Dedifferentiated amniotic fluid mesenchymal stem cell (primary cell): Measurements from ENCODE around the gene PIK3R2.

Experiments
- DNase-seq: peaks from one replicate; pipeline ENCODE4 v3.0.0-alpha.2; 2016; ENCODE audit errors: extremely low spot score

PIK3R2 gene

GRCh38 chr19:18155095-18156087 is 2.4 kb downstream of the PIK3R2 start:
- no peak for DNase-seq

GRCh38 chr19:18156268-18156667 is 3.3 kb downstream of the PIK3R2 start:
- DNase-seq, result no peak

- DNase-seq, result peak; percentile 56
Measured at GRCh38 chr19:18156841-18157464, 4.0 kb downstream of the PIK3R2 start.

- DNase-seq, result no peak
Measured at GRCh38 chr19:18157465-18158063, 4.6 kb downstream of the PIK3R2 start.

GRCh38 chr19:18158467-18158866 is 5.5 kb downstream of the PIK3R2 start:
- no peak for DNase-seq

- peak; percentile 25 for DNase-seq
Measured at GRCh38 chr19:18159059-18159616, 6.2 kb downstream of the PIK3R2 start.

- DNase-seq, result no peak
Measured at GRCh38 chr19:18159810-18160209, 6.8 kb downstream of the PIK3R2 start.

GRCh38 chr19:18160493-18160970 is 7.6 kb downstream of the PIK3R2 start:
- DNase-seq, result no peak

- DNase-seq, result peak; percentile 25
Measured at GRCh38 chr19:18160971-18161635, 8.1 kb downstream of the PIK3R2 start.

- no peak for DNase-seq
Measured at GRCh38 chr19:18161636-18162002, 8.7 kb downstream of the PIK3R2 start.

- DNase-seq, result no peak
Measured at GRCh38 chr19:18164072-18164471, 11.1 kb downstream of the PIK3R2 start.

- DNase-seq, result no peak
Measured at GRCh38 chr19:18165794-18166544, 13.0 kb downstream of the PIK3R2 start.

GRCh38 chr19:18167011-18167410 is 14.0 kb downstream of the PIK3R2 start:
- DNase-seq, result no peak

GRCh38 chr19:18167975-18168645 is 15.1 kb downstream of the PIK3R2 start:
- no peak for DNase-seq

- no peak for DNase-seq
Measured at GRCh38 chr19:18168673-18169381, 15.9 kb downstream of the PIK3R2 start.

- no peak for DNase-seq
Measured at GRCh38 chr19:18170714-18171255, 17.8 kb downstream of the PIK3R2 start.

- no peak for DNase-seq
Measured at GRCh38 chr19:18171605-18172327, 18.8 kb downstream of the PIK3R2 start.

- no peak for DNase-seq
Measured at GRCh38 chr19:18172331-18173053, 19.5 kb downstream of the PIK3R2 start.
